ENCODE results near the gene TCL1B. TPM values are rescaled to one million over a fixed set of nuclear protein-coding genes. Genes with fewer than 3 reads are reported as not detected.

TCL1B gene
- polyA plus RNA-seq, 3 donors = not detected

GRCh38 chr14:95692109-95692508 is 5.9 kb downstream of the TCL1B start:
- H3K4me3 ChIP-seq (replicated peaks in 1 of 3; ENCODE audit: low read depth in 2 of 3, low read length in 3 of 3) = no peak overlapping the region
- H3K27ac Mint-ChIP-seq = no peak overlapping the region
- no peak overlapping the region for H2AFZ ChIP-seq (ENCODE audit: insufficient read depth, low read depth, low read length, poor library complexity, severe bottlenecking)
- no peak overlapping the region for H3K9ac ChIP-seq (ENCODE audit: insufficient read depth, low read length, poor library complexity, severe bottlenecking)
- intact Hi-C loops (cut with micrococcal nuclease) = no loop called here
- H3K27ac ChIP-seq (ENCODE audit: low read depth in 1 of 2, low read length in 2 of 2) = no peak overlapping the region
- no peaks in the 10 kb centered on the region for H3K4me1 Mint-ChIP-seq
- H3K4me3 Mint-ChIP-seq = no peak overlapping the region
- H4K20me1 ChIP-seq (ENCODE audit: insufficient read depth, low read length) = no peaks in the 10 kb centered on the region
- WGBS (ENCODE audit: insufficient coverage) = 88% methylated on average over 3 of the region's 4 CpGs
- H3K36me3 ChIP-seq (replicated peaks in 1 of 2; ENCODE audit: control insufficient read depth in 1 of 2, insufficient read depth in 2 of 2, low read length in 2 of 2) = no peaks in the 10 kb centered on the region
- H3K9me3 Mint-ChIP-seq = no peaks in the 10 kb centered on the region
- H3K9me3 ChIP-seq (replicated peaks in 1 of 2; ENCODE audit: control insufficient read depth in 1 of 2, insufficient read depth in 1 of 2, low read length in 2 of 2) = no peaks in the 10 kb centered on the region
- TF ChIP-seq CTCF (IDR thresholded peaks at IDR 0.05) = no peak
- no peaks in the 10 kb centered on the region for H3K36me3 Mint-ChIP-seq
- no peaks in the 10 kb centered on the region for H3K27me3 ChIP-seq (ENCODE audit: control insufficient read depth in 2 of 2, insufficient read depth in 2 of 2, low read length in 2 of 2)
- no peaks in the 10 kb centered on the region for H3K79me2 ChIP-seq (ENCODE audit: insufficient read depth, low read length)
- H3K4me2 ChIP-seq (replicated peaks; ENCODE audit: extremely low read depth, low read length, poor library complexity, severe bottlenecking) = no peak overlapping the region
- H3K4me1 ChIP-seq (ENCODE audit: control insufficient read depth in 1 of 2, insufficient read depth in 2 of 2, low read length in 2 of 2) = no peaks in the 10 kb centered on the region
- no peak for DNase-seq
- peaks cover 9 to 15% (median 12%) of the 10 kb centered on the region in 3 donors for H3K27me3 Mint-ChIP-seq (ENCODE audit: low read depth in 3 of 3)

GRCh38 chr14:95695051-95695450 is 8.8 kb downstream of the TCL1B start:
- H3K9ac ChIP-seq (ENCODE audit: insufficient read depth, low read length, poor library complexity, severe bottlenecking) = no peak overlapping the region
- no peaks in the 10 kb centered on the region for H3K79me2 ChIP-seq (ENCODE audit: insufficient read depth, low read length)
- Mint-ChIP-seq H3K27ac (no peak overlapping the region), H3K36me3 (no peaks in the 10 kb centered on the region), H3K4me1 (no peaks in the 10 kb centered on the region), H3K9me3 (no peaks in the 10 kb centered on the region), H3K4me3 (no peak overlapping the region), H3K27me3 (ENCODE audit: low read depth in 3 of 3) (peaks cover 11 to 16% (median 11%) of the 10 kb centered on the region in 3 donors)
- no peaks in the 10 kb centered on the region for H3K36me3 ChIP-seq (replicated peaks in 1 of 2; ENCODE audit: control insufficient read depth in 1 of 2, insufficient read depth in 2 of 2, low read length in 2 of 2)
- no peaks in the 10 kb centered on the region for H3K4me1 ChIP-seq (ENCODE audit: control insufficient read depth in 1 of 2, insufficient read depth in 2 of 2, low read length in 2 of 2)
- H3K4me2 ChIP-seq (replicated peaks; ENCODE audit: extremely low read depth, low read length, poor library complexity, severe bottlenecking) = no peak overlapping the region
- no peaks in the 10 kb centered on the region for H3K9me3 ChIP-seq (replicated peaks in 1 of 2; ENCODE audit: control insufficient read depth in 1 of 2, insufficient read depth in 1 of 2, low read length in 2 of 2)
- H3K27me3 ChIP-seq (ENCODE audit: control insufficient read depth in 2 of 2, insufficient read depth in 2 of 2, low read length in 2 of 2) = no peaks in the 10 kb centered on the region
- intact Hi-C loops (cut with micrococcal nuclease) = no loop called here
- no peak for DNase-seq
- WGBS (ENCODE audit: insufficient coverage) = 96% methylated on average over 3 of the region's 5 CpGs
- no peaks in the 10 kb centered on the region for H4K20me1 ChIP-seq (ENCODE audit: insufficient read depth, low read length)
- no peak overlapping the region for H2AFZ ChIP-seq (ENCODE audit: insufficient read depth, low read depth, low read length, poor library complexity, severe bottlenecking)
- H3K27ac ChIP-seq (ENCODE audit: low read depth in 1 of 2, low read length in 2 of 2) = no peak overlapping the region
- H3K4me3 ChIP-seq (replicated peaks in 1 of 3; ENCODE audit: low read depth in 2 of 3, low read length in 3 of 3) = no peak overlapping the region
- TF ChIP-seq CTCF (IDR thresholded peaks at IDR 0.05) = no peak

All from CD14-positive monocyte (primary cell).